ENCODE data around the gene FHAD1. TPM values are rescaled to one million over a fixed set of nuclear protein-coding genes. Genes with fewer than 3 reads are reported as not detected.

FHAD1 gene
- total and polyA plus RNA-seq, 2 experiments from 2014 or later: 0.13 to 0.68 TPM

DNA sequence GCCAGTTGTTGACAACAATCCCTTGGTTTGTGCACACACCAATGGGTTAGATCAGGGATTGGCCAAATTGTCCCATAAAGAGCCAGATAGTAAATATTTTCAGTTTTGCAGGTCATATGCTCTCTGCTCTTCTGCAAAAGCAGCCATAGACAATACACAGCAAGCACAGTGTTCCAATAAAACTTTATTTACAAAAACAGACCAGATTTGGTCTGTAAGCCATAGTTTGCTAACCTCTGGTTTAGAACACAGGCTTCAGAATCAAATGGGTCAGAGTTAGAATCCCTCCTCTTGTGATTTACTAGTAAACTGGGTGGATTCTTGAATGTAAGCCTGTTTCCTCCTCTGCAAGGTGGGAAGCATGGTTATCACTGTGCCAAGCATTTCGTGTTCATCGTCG is 97.4 kb downstream of the FHAD1 start:
- Histone ChIP-seq H3K79me2 (no peaks in the 10 kb centered on the region), H3K27ac (no peak overlapping the region), H2AFZ (no peak overlapping the region), H3K4me3 (no peak overlapping the region), H3K4me2 (no peak overlapping the region), H3K9me2 (replicated peaks; ENCODE audit: insufficient read depth) (no peaks in the 10 kb centered on the region), H3K36me3 (replicated peaks; ENCODE audit: insufficient read depth, low read depth) (no peaks in the 10 kb centered on the region), H4K20me1 (ENCODE audit: insufficient read depth, poor library complexity, severe bottlenecking) (no peaks in the 10 kb centered on the region), H3K9me3 (ENCODE audit: low read depth) (no peaks in the 10 kb centered on the region), H3K4me1 (ENCODE audit: insufficient read depth) (no peaks in the 10 kb centered on the region), H3K27me3 (no peaks in the 10 kb centered on the region)
- no peak for DNase-seq (ENCODE audit: low spot score)
- TF ChIP-seq EZH2 (IDR thresholded peaks at IDR 0.05; ENCODE audit: borderline replicate concordance) (no peak), EZH2phosphoT487 (IDR thresholded peaks at IDR 0.05; ENCODE audit: low read depth, severe bottlenecking, unreplicated experiment) (no peak)
- TF ChIP-seq, protein P1, sequence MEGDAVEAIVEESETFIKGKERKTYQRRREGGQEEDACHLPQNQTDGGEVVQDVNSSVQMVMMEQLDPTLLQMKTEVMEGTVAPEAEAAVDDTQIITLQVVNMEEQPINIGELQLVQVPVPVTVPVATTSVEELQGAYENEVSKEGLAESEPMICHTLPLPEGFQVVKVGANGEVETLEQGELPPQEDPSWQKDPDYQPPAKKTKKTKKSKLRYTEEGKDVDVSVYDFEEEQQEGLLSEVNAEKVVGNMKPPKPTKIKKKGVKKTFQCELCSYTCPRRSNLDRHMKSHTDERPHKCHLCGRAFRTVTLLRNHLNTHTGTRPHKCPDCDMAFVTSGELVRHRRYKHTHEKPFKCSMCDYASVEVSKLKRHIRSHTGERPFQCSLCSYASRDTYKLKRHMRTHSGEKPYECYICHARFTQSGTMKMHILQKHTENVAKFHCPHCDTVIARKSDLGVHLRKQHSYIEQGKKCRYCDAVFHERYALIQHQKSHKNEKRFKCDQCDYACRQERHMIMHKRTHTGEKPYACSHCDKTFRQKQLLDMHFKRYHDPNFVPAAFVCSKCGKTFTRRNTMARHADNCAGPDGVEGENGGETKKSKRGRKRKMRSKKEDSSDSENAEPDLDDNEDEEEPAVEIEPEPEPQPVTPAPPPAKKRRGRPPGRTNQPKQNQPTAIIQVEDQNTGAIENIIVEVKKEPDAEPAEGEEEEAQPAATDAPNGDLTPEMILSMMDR (IDR thresholded peaks at IDR 0.05; ENCODE audit: poor library complexity): no peak
- WGBS (ENCODE audit: low lambda C conversion rate, missing lambda C conversion rate): 100% methylated on average over 3 of the region's 3 CpGs

DNA sequence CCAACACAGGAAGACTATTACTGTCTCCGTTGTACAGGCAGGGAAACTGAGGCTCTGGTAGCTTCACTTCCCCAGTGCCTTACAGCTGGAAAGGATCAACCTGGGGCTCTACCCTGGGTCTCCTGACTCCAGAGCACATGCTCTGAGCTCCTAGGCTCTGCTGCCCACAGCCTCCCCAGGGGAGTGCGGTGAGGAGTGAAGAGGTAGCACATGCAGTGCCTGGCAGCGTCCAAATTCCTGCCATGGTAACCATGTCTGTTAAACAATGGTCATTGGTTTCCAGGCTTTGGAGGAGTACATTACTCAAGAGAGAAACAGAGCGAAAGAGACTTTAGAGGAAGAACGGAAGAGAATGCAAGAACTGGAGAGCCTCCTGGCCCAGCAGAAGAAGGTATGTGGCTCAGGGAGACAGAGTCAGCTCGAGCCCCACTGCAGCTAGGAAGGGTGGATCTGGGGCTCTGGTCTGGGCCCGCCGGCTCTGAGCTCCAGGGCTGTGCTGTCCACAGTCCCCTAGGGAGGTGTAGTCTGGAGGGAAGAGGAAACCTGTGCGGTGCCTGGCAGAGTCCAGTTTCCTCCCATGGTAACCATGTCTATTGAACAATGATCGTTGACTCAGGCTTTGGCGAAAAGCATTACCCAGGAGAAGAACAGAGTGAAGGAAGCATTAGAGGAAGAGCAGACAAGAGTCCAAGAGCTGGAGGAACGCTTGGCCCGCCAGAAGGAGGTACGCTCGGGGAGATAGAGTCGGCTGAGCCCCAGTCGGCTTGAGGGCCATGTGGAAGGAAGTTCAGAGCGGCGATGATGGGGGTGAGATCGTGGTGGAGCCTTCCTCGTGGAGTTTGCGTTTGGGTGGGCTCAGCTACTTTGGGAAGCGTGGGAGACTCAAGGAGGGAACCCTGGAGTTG is 98.0 kb downstream of the FHAD1 start:
- no peak for DNase-seq (ENCODE audit: low spot score)
- Histone ChIP-seq H3K9me2 (replicated peaks; ENCODE audit: insufficient read depth) (no peaks in the 10 kb centered on the region), H3K36me3 (replicated peaks; ENCODE audit: insufficient read depth, low read depth) (no peaks in the 10 kb centered on the region), H3K79me2 (no peaks in the 10 kb centered on the region), H3K4me2 (no peak overlapping the region), H3K27me3 (no peaks in the 10 kb centered on the region), H3K27ac (no peak overlapping the region), H4K20me1 (ENCODE audit: insufficient read depth, poor library complexity, severe bottlenecking) (no peaks in the 10 kb centered on the region), H3K4me3 (no peak overlapping the region), H3K4me1 (ENCODE audit: insufficient read depth) (no peaks in the 10 kb centered on the region), H3K9me3 (ENCODE audit: low read depth) (no peaks in the 10 kb centered on the region), H2AFZ (no peak overlapping the region)
- WGBS (ENCODE audit: low lambda C conversion rate, missing lambda C conversion rate): 93% methylated on average over 23 of the region's 23 CpGs
- TF ChIP-seq, protein P1 (IDR thresholded peaks at IDR 0.05; ENCODE audit: poor library complexity): no peak
- TF ChIP-seq EZH2 (IDR thresholded peaks at IDR 0.05; ENCODE audit: borderline replicate concordance): no peak

DNA sequence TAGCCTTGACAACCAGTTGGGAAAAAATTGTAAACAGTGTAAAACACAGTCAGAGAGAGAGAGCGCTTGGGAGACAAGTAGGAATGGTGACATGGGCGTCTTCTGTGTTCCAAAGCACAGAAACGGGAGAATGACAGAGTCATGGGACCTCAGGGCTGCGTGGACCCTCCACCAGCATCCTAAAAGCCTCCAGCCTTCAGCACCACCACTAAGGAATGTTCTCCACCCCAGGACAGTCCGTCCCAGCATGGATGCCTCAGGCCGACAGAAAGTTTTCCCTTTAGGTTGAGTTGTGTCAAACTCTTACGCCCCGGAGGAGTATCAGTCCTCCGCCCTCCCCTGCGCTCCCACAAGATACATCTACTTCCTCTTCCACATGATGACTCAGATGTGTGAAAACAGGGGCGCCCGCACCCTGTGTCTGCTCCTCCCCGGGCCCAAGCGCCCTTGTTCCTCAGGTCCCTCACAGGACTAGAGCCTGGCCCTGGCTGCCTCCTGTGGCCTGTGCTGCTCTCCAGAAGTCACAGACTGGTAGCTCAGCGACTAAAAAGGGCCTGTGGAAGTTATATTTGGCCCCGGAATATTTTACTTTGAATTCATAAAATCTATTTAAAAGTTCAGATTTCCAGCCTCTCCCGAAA is 98.8 kb downstream of the FHAD1 start:
- 92% methylated on average over 17 of the region's 17 CpGs for WGBS (ENCODE audit: low lambda C conversion rate, missing lambda C conversion rate)
- Histone ChIP-seq H3K4me1 (ENCODE audit: insufficient read depth) (no peaks in the 10 kb centered on the region), H3K27me3 (no peaks in the 10 kb centered on the region), H3K4me2 (no peak overlapping the region), H2AFZ (no peak overlapping the region), H4K20me1 (ENCODE audit: insufficient read depth, poor library complexity, severe bottlenecking) (no peaks in the 10 kb centered on the region), H3K9me2 (replicated peaks; ENCODE audit: insufficient read depth) (no peaks in the 10 kb centered on the region), H3K27ac (no peak overlapping the region), H3K9me3 (ENCODE audit: low read depth) (no peaks in the 10 kb centered on the region), H3K36me3 (replicated peaks; ENCODE audit: insufficient read depth, low read depth) (no peaks in the 10 kb centered on the region), H3K79me2 (no peaks in the 10 kb centered on the region), H3K4me3 (no peak overlapping the region)
- TF ChIP-seq, protein P1 (IDR thresholded peaks at IDR 0.05; ENCODE audit: poor library complexity): no peak
- no peak for TF ChIP-seq EZH2 (IDR thresholded peaks at IDR 0.05; ENCODE audit: borderline replicate concordance)
- no peak for TF ChIP-seq EZH2phosphoT487 (IDR thresholded peaks at IDR 0.05; ENCODE audit: low read depth, severe bottlenecking, unreplicated experiment)
- DNase-seq (ENCODE audit: low spot score): no peak

Measured in hepatocyte (in vitro differentiated cells).